NB4 (cell line): ENCODE results near the gene STAT1.
"Not testable (repeated sequence)": the region's sequence is repeated elsewhere in the genome, so short reads cannot be mapped to it uniquely, and the experiment has no call there.

Source experiments
- TF ChIP-seq, protein P1 (sequence below): IDR thresholded peaks from one replicate; pipeline ENCODE4 v1.5.1; 2012; ENCODE audit warnings: low read depth, low read length
- TF ChIP-seq, protein P2 (sequence below): IDR thresholded peaks from 2 replicates; pipeline ENCODE4 v1.6.1; 2011; ENCODE audit warnings: low read depth, low read length

DNA sequence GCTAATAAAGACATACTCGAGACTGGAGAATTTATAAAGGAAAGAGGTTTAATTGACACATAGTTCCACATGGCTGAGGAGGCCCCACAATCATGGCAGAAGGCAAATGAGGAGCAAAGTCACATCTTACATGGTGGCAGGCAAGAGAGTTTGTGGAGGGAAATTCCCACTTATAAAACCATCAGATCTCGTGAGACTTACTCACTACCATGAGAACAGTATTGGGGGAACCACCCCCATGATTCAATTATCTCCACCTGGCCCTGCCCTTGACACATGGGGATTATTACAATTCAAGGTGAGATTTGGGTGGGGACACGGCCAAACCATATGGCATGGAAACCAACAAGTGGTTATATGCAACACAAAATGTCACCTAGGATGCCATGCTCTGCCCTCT lies 18.7 kb downstream of the STAT1 start:
- TF ChIP-seq, protein P1, sequence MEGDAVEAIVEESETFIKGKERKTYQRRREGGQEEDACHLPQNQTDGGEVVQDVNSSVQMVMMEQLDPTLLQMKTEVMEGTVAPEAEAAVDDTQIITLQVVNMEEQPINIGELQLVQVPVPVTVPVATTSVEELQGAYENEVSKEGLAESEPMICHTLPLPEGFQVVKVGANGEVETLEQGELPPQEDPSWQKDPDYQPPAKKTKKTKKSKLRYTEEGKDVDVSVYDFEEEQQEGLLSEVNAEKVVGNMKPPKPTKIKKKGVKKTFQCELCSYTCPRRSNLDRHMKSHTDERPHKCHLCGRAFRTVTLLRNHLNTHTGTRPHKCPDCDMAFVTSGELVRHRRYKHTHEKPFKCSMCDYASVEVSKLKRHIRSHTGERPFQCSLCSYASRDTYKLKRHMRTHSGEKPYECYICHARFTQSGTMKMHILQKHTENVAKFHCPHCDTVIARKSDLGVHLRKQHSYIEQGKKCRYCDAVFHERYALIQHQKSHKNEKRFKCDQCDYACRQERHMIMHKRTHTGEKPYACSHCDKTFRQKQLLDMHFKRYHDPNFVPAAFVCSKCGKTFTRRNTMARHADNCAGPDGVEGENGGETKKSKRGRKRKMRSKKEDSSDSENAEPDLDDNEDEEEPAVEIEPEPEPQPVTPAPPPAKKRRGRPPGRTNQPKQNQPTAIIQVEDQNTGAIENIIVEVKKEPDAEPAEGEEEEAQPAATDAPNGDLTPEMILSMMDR = not testable (repeated sequence)
- TF ChIP-seq, protein P2, sequence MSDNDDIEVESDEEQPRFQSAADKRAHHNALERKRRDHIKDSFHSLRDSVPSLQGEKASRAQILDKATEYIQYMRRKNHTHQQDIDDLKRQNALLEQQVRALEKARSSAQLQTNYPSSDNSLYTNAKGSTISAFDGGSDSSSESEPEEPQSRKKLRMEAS = not testable (repeated sequence)
